Measurements from ENCODE around the gene ACOX1.

The ACOX1 gene

GRCh38 chr17:76008208-76008607 is 29.2 kb upstream of the ACOX1 start:
- DNase-seq: no peak

- DNase-seq: no peak
Measured at GRCh38 chr17:76007850-76008165, 28.8 kb upstream of the ACOX1 start.

GRCh38 chr17:76007131-76007849 is 28.3 kb upstream of the ACOX1 start:
- no peak for DNase-seq

GRCh38 chr17:76005263-76006149 is 26.5 kb upstream of the ACOX1 start:
- peak; percentile 50 for DNase-seq

GRCh38 chr17:76004750-76005262 is 25.8 kb upstream of the ACOX1 start:
- DNase-seq: no peak

- DNase-seq: no peak
Measured at GRCh38 chr17:76003915-76004314, 24.9 kb upstream of the ACOX1 start.

- DNase-seq: no peak
Measured at GRCh38 chr17:76002100-76002499, 23.1 kb upstream of the ACOX1 start.

GRCh38 chr17:76000755-76001521 is 22.0 kb upstream of the ACOX1 start, which contains the start of gene CDK3:
TSS of gene CDK3 (plus strand) at chr17:76000855. CDS start at chr17:76001426, 571 bp downstream.
- no peak for DNase-seq

GRCh38 chr17:76000016-76000754 is 21.2 kb upstream of the ACOX1 start:
- DNase-seq: no peak

GRCh38 chr17:75998327-75998795 is 19.4 kb upstream of the ACOX1 start:
- no peak for DNase-seq

GRCh38 chr17:75996665-75997590 is 18.0 kb upstream of the ACOX1 start:
- DNase-seq: no peak

GRCh38 chr17:75995385-75995925 is 16.5 kb upstream of the ACOX1 start:
- DNase-seq: no peak

- no peak for DNase-seq
Measured at GRCh38 chr17:75994802-75995370, 15.9 kb upstream of the ACOX1 start.

- DNase-seq: no peak
Measured at GRCh38 chr17:75991396-75991795, 12.4 kb upstream of the ACOX1 start.

- no peak for DNase-seq
Measured at GRCh38 chr17:75987041-75987440, 8.1 kb upstream of the ACOX1 start.

GRCh38 chr17:75985986-75986385 is 7.0 kb upstream of the ACOX1 start:
- no peak for DNase-seq

- DNase-seq: no peak
Measured at GRCh38 chr17:75983501-75984181, 4.7 kb upstream of the ACOX1 start.

GRCh38 chr17:75981019-75981615 is 2.2 kb upstream of the ACOX1 start:
- no peak for DNase-seq
